GM18858 (cell line): Measurements from ENCODE around the gene FOXO1.
A peak's percentile ranks its signal among the peaks of the same experiment; 100 is the strongest.
"Not testable (repeated sequence)": the region's sequence is repeated elsewhere in the genome, so short reads cannot be mapped to it uniquely, and the experiment has no call there.

Source experiments
- ATAC-seq: cut with Tn5 transposase; IDR thresholded peaks from one replicate; pipeline ENCODE4 v1.9.1; 2021; ENCODE audit not compliant: unreplicated experiment

FOXO1 gene

GRCh38 chr13:40666045-40666932 lies at the start of gene FOXO1:
FOXO1 (minus strand) TSS chr13:40666641; CDS start chr13:40666212, 429 bp downstream.
- ATAC-seq, result peak; percentile 39

GRCh38 chr13:40714433-40714832 lies 48.0 kb upstream of the FOXO1 start:
- not testable (repeated sequence) for ATAC-seq

DNA sequence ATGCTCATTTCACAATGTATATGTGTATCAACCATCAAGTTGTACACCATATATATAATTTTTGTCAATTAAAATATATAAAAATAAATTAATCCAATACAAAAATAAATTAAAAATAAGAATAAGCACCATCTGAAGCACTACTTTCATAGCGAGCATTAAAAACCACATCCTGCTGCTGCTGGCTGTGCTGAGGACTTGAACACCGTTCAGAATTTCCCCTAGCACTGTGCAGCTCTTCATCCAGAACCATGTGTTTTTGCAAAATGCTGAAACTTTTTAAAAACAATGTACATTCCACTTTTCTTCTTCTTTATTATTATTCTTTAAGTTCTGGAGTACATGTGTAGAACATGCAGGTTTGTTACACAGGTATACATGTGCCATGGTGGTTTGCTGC lies 40.0 kb upstream of the FOXO1 start:
- ATAC-seq, result no peak

DNA sequence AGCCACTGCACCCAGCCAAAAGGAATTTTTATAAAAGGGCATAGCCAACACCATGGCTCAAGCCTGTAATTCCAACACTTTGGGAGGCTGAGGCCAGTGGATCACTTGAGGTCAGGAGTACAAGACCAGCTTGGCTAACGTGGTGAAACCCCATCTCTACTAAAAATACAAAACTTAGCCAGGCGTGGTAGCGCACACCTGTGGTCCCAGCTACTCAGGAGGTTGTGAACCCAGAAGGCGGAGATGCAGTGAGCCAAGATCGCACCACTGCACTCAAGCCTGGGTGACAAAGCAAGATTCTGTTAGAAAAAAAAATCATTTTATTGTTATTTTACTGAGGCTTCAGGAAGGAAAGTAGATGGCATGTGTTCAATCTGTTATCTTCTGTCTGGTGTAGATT lies 31.3 kb upstream of the FOXO1 start:
- peak; percentile 75 for ATAC-seq

DNA sequence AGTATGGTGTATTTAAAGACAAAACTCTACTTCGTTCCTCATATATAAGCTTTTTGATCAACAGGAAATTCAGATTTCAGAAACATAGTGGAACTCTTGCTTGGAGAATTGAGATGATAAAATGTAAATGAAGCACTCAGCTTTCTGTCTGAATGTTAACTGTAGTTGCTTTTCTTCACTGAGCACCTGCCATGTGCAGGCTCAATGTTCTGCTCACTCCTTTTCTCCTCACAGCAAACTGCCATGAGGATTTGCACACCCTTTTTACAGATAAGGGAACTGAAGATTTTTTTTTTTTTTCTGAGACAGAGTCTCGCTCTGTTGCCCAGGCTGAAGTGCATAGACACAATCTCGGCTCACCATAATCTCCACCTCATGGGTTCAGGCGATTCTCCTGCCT lies 28.0 kb upstream of the FOXO1 start:
- no peak for ATAC-seq

DNA sequence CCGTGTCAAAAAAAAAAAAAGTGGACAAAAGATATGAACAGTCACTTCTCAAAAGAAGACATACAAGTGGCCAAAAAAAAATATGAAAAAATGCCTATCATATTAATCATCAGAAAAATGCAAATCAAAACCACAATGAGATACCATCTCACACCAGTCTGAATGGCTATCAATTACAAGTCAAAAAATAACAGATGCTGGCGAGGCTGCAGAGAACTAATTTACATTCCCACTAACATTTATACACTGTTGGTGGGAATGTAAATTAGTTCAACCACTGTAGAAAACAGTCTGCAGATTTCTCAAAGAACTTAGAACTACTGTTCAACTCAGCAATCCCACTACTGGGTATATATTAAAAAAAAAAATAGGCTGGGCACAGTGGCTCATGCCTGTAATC lies 26.5 kb upstream of the FOXO1 start:
- ATAC-seq, result peak; percentile 57

GRCh38 chr13:40688781-40689180 lies 22.3 kb upstream of the FOXO1 start:
- no peak for ATAC-seq

- no peak for ATAC-seq
These were observed 16.2 kb upstream of the FOXO1 start for GRCh38 chr13:40682449-40683240.

- no peak for ATAC-seq
These were observed 15.1 kb upstream of the FOXO1 start for GRCh38 chr13:40681341-40682146.

GRCh38 chr13:40680659-40681323 lies 14.3 kb upstream of the FOXO1 start:
- no peak for ATAC-seq

DNA sequence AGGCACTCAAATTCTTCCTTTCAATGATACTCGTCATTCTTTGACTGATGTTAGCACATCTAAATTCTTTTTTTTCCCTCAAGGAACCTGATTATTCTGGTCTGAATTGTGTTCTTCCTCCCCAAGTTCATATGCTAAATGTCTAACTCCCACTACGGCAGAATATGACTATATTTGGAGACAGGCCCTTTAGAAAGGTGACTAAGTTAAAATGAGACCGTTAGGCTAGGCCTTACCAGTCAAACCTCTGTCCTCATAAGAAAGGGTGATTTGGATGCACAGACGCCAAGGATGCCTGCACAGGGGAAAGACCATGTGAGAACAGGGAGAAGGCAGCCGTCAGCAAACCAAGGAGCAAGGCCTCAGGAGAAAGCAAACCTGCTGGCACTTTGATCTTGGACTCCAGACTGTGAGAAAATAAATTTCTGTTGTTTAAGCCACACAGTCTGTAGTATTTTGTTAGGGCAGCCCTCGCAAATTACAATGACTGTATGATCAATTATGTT lies 13.1 kb upstream of the FOXO1 start:
- ATAC-seq, result no peak

GRCh38 chr13:40677064-40677463 lies 10.6 kb upstream of the FOXO1 start:
- ATAC-seq, result no peak

GRCh38 chr13:40676007-40676406 lies 9.6 kb upstream of the FOXO1 start:
- no peak for ATAC-seq

- no peak for ATAC-seq
These were observed 7.0 kb upstream of the FOXO1 start for GRCh38 chr13:40673414-40673813.

- no peak for ATAC-seq
These were observed 6.4 kb upstream of the FOXO1 start for GRCh38 chr13:40672765-40673397.

GRCh38 chr13:40671956-40672764 lies 5.7 kb upstream of the FOXO1 start:
- ATAC-seq, result no peak

- ATAC-seq, result no peak
These were observed 3.9 kb upstream of the FOXO1 start for GRCh38 chr13:40670307-40670706.

DNA sequence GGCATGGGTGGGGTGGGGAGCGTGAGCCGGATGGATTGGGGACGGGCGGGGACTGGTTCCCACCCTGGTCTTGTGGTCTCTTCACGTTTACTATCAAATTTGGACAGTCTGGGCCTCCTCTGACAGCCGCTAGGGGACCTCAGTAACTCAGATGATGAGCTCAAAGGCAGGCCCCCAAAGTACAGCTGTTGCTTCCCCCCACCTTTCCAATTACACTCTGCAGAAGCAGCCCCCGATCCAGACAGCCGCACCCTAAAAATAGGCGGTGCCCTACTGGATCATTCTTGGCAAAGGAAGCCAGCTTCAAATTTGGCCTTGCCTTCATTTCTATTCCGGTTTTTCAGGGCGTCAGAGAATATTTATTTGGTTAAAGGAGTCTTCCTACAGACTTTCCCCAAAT lies 1.9 kb upstream of the FOXO1 start:
- no peak for ATAC-seq

- ATAC-seq, result no peak
These were observed 1.2 kb upstream of the FOXO1 start for GRCh38 chr13:40667622-40667978.
